HepG2 (cell line): ENCODE measurements around the gene ZNF264. TPM values are rescaled to one million over a fixed set of nuclear protein-coding genes. Genes with fewer than 3 reads are reported as not detected.

Experiments
- CEBPB ChIP-seq: IDR thresholded peaks from 2 replicates; pipeline ENCODE4 v1.6.1; 2011; ENCODE audit warnings: low read depth, low read length, improper control_type of control experiment, borderline replicate concordance
- EED ChIP-seq: sonication (generic); formaldehyde crosslinking; IDR thresholded peaks from 2 replicates; pipeline ENCODE4 v1.5.0; 2020; ENCODE audit warnings: mild to moderate bottlenecking, missing genetic modification reagents
- GABPB1 ChIP-seq: IDR thresholded peaks from 2 replicates; pipeline ENCODE4 v1.6.1; 2016; ENCODE audit warnings: mild to moderate bottlenecking, missing genetic modification reagents, moderate library complexity, missing compliant biosample characterization
- HNRNPLL ChIP-seq: fragments of 200-400 bp; formaldehyde crosslinking; IDR thresholded peaks from 2 replicates; pipeline ENCODE4 v1.6.1; 2017; ENCODE audit warnings: mild to moderate bottlenecking, low read depth, low read length; ENCODE audit not compliant: poor library complexity, severe bottlenecking
- HOMEZ ChIP-seq: IDR thresholded peaks from 2 replicates; pipeline ENCODE4 v1.6.1; 2016; ENCODE audit warnings: low read depth
- IRX3 ChIP-seq: sonication (generic); formaldehyde crosslinking; IDR thresholded peaks from 2 replicates; pipeline ENCODE4 v1.8.1; 2023; ENCODE audit warnings: mild to moderate bottlenecking, low read depth, missing genetic modification reagents, borderline replicate concordance
- ISL2 ChIP-seq: sonication (generic); formaldehyde crosslinking; IDR thresholded peaks from 2 replicates; pipeline ENCODE4 v1.5.0; 2020; ENCODE audit warnings: missing genetic modification reagents
- KDM1A ChIP-seq: IDR thresholded peaks from 2 replicates; pipeline ENCODE4 v1.6.1; 2016; ENCODE audit warnings: missing compliant biosample characterization
- NCOA5 ChIP-seq: sonication (generic); formaldehyde crosslinking; IDR thresholded peaks from 2 replicates; pipeline ENCODE4 v1.4.0; 2020; ENCODE audit warnings: missing genetic modification reagents
- PCBP2 ChIP-seq: fragments of 200-400 bp; formaldehyde crosslinking; optimal IDR thresholded peaks from 2 replicates; pipeline ENCODE3; 2018; ENCODE audit warnings: low read length, low read depth; ENCODE audit not compliant: poor library complexity, severe bottlenecking
- POGZ ChIP-seq: sonication (generic); formaldehyde crosslinking; IDR thresholded peaks from 2 replicates; pipeline ENCODE4 v1.4.0; 2020; ENCODE audit warnings: mild to moderate bottlenecking, missing genetic modification reagents
- RNF2 ChIP-seq: fragments of 450-650 bp; conservative IDR thresholded peaks from 2 replicates; pipeline ENCODE4 v1.6.1; 2016; ENCODE audit warnings: low read depth
- SATB2 ChIP-seq: sonication (generic); formaldehyde crosslinking; IDR thresholded peaks from 2 replicates; pipeline ENCODE4 v1.5.0; 2020; ENCODE audit warnings: missing genetic modification reagents
- SNAPC5 ChIP-seq: sonication (generic); formaldehyde crosslinking; IDR thresholded peaks from 2 replicates; pipeline ENCODE4 v1.8.1; 2023; ENCODE audit warnings: mild to moderate bottlenecking, missing genetic modification reagents, borderline replicate concordance
- SP4 ChIP-seq: sonication (generic); formaldehyde crosslinking; IDR thresholded peaks from 2 replicates; pipeline ENCODE4 v1.8.1; 2023; ENCODE audit warnings: mild to moderate bottlenecking, missing genetic modification reagents
- U2AF1 ChIP-seq: fragments of 200-400 bp; formaldehyde crosslinking; optimal IDR thresholded peaks from 2 replicates; pipeline ENCODE3; 2017; ENCODE audit warnings: mild to moderate bottlenecking, low read depth, low read length
- ZBTB26 ChIP-seq: IDR thresholded peaks from 2 replicates; pipeline ENCODE4 v1.6.1; 2016; ENCODE audit warnings: missing compliant biosample characterization, missing genetic modification reagents, borderline replicate concordance
- ZNF251 ChIP-seq: sonication (generic); formaldehyde crosslinking; IDR thresholded peaks from 2 replicates; pipeline ENCODE4 v1.9.0; 2021; ENCODE audit warnings: mild to moderate bottlenecking, missing genetic modification reagents
- ZSCAN21 ChIP-seq: sonication (generic); formaldehyde crosslinking; IDR thresholded peaks from 2 replicates; pipeline ENCODE4 v1.8.0; 2022; ENCODE audit warnings: mild to moderate bottlenecking, missing genetic modification reagents, moderate library complexity, borderline replicate concordance
- ZSCAN5A ChIP-seq: sonication (generic); formaldehyde crosslinking; IDR thresholded peaks from 2 replicates; pipeline ENCODE4 v1.8.0; 2022; ENCODE audit warnings: mild to moderate bottlenecking, missing genetic modification reagents, borderline replicate concordance
- polyA plus RNA-seq, 8 experiments: library from polyadenylated mRNA; depleted of rRNA in 3 of 8; stranded (reverse) in 7 of 8; unstranded in 1 of 8; fragments of >200 nt; fragmentation: Illumina TruSeq in 4 of 8; extraction: Trizol in 4 of 8; gene quantifications; 2 replicates each; pipeline versions ENCODE4 v1.2.1 to v1.2.3, GENCODE V29; 2011 to 2016; ENCODE audit warnings: low read depth in 4 of 8, missing spikeins in 1 of 8, mixed read lengths in 1 of 8; ENCODE audit not compliant: insufficient read depth in 1 of 8
- total RNA-seq, 5 experiments: library from RNA; depleted of rRNA; stranded (reverse); fragments of >200 nt; fragmentation: Illumina TruSeq; extraction: Trizol; gene quantifications; 2 replicates each; pipeline ENCODE4 v1.2.3, GENCODE V29; 2016; ENCODE audit warnings: low read depth in 1 of 5

ZNF264 gene
- total and polyA plus RNA-seq, 2 of the 13 experiments (the other 11 are each of a cell fraction or from before 2014, with no cell fraction given) = 3.5 to 17.6 TPM

GRCh38 chr19:57191141-57192076 is at the start of gene ZNF264 (continued):
- TF ChIP-seq ZSCAN5A (CRISPR knock-in tag) (peak; percentile 85; the same call in 1 of the 2 replicates), KDM1A (no peak), NCOA5 (no peak), CEBPB (no peak), POGZ (CRISPR knock-in tag) (peak; percentile 86), ZSCAN21 (CRISPR knock-in tag) (no peak), HNRNPLL (peak; percentile 68), IRX3 (CRISPR knock-in tag) (peak; percentile 30; the same call in 1 of the 2 replicates), ZBTB26 (CRISPR knock-in tag) (no peak), SATB2 (CRISPR knock-in tag) (no peak), ZNF251 (CRISPR knock-in tag) (no peak), U2AF1 (peak; percentile 83), RNF2 (no peak), SNAPC5 (CRISPR knock-in tag) (peak; percentile 33; the same call in 1 of the 2 replicates), GABPB1 (CRISPR knock-in tag) (peak; percentile 97), SP4 (no peak), ISL2 (CRISPR knock-in tag) (no peak), EED (CRISPR knock-in tag) (peak; percentile 90; the same call in 1 of the 2 replicates), HOMEZ (CRISPR knock-in tag) (no peak), PCBP2 (no peak)
